Hepatocyte (in vitro differentiated cells): ENCODE data around the gene KRT7. TPM values are rescaled to one million over a fixed set of nuclear protein-coding genes. Genes with fewer than 3 reads are reported as not detected.

Experiments
- DNase-seq: peaks from one replicate; pipeline ENCODE4 v3.0.0-alpha.2; 2016; ENCODE audit warnings: low spot score
- H2AFZ ChIP-seq: fragments of 200-600 bp; sonication (generic); 2 replicates; pipeline ENCODE4 v1.6.0; 2016; ENCODE audit warnings: antibody characterized with exemption, mild to moderate bottlenecking
- H3K27ac ChIP-seq: fragments of 200-600 bp; sonication (generic); 2 replicates; pipeline ENCODE4 v1.5.1; 2016; ENCODE audit warnings: mild to moderate bottlenecking
- H3K27me3 ChIP-seq: fragments of 200-600 bp; sonication (generic); 2 replicates; pipeline ENCODE4 v1.6.1; 2016
- H3K36me3 ChIP-seq: fragments of 200-600 bp; sonication (generic); replicated peaks from 2 replicates; pipeline ENCODE4 v1.5.1; 2016; ENCODE audit warnings: low read depth; ENCODE audit not compliant: insufficient read depth
- H3K4me1 ChIP-seq: fragments of 200-600 bp; sonication (generic); 2 replicates; pipeline ENCODE4 v1.5.1; 2016; ENCODE audit warnings: mild to moderate bottlenecking, moderate library complexity; ENCODE audit not compliant: insufficient read depth
- H3K4me2 ChIP-seq: fragments of 200-600 bp; sonication (generic); 2 replicates; pipeline ENCODE4 v1.6.0; 2016
- H3K4me3 ChIP-seq: fragments of 200-600 bp; sonication (generic); 2 replicates; pipeline ENCODE4 v1.5.1; 2016; ENCODE audit warnings: mild to moderate bottlenecking
- H3K79me2 ChIP-seq: fragments of 200-600 bp; sonication (generic); 2 replicates; pipeline ENCODE4 v1.6.0; 2017; ENCODE audit warnings: mild to moderate bottlenecking
- H3K9me2 ChIP-seq: fragments of 200-600 bp; sonication (generic); replicated peaks from 2 replicates; pipeline ENCODE4 v1.6.0; 2017; ENCODE audit warnings: mild to moderate bottlenecking; ENCODE audit not compliant: insufficient read depth
- H3K9me3 ChIP-seq: fragments of 200-600 bp; sonication (generic); 2 replicates; pipeline ENCODE4 v1.5.1; 2016; ENCODE audit warnings: low read depth, mild to moderate bottlenecking
- H4K20me1 ChIP-seq: fragments of 200-600 bp; sonication (generic); 2 replicates; pipeline ENCODE4 v1.6.0; 2016; ENCODE audit warnings: mild to moderate bottlenecking; ENCODE audit not compliant: insufficient read depth, poor library complexity, severe bottlenecking
- EZH2 ChIP-seq: fragments of 200-600 bp; sonication (generic); IDR thresholded peaks from 2 replicates; pipeline ENCODE4 v1.6.1; 2016; ENCODE audit warnings: antibody characterized with exemption, mild to moderate bottlenecking, borderline replicate concordance
- EZH2phosphoT487 ChIP-seq: fragments of 200-600 bp; sonication (generic); IDR thresholded peaks from one replicate; pipeline ENCODE4 v1.6.1; 2018; ENCODE audit warnings: antibody characterized with exemption, mild to moderate bottlenecking, low read depth, moderate library complexity; ENCODE audit not compliant: unreplicated experiment, severe bottlenecking
- WGBS: methylation state at CpG from one replicate; pipeline ENCODE4 v1.1.6; 2016; ENCODE audit warnings: low lambda C conversion rate; ENCODE audit errors: missing lambda C conversion rate; 5-methylcytosine and 5-hydroxymethylcytosine counted together
- polyA plus RNA-seq: library from polyadenylated mRNA; unstranded; fragments of >200 nt; fragmentation: Nextera tagmentation; extraction: Ambion mirVana; gene quantifications from 2 replicates; pipeline ENCODE4 v1.2.1, GENCODE V29; 2016
- total RNA-seq: library from RNA; depleted of rRNA; stranded (reverse); fragments of >200 nt; gene quantifications from 2 replicates; pipeline ENCODE4 v1.2.3, GENCODE V29; 2014
- TF ChIP-seq, protein P1 (sequence below): fragments of 200-600 bp; sonication (generic); IDR thresholded peaks from 2 replicates; pipeline ENCODE4 v1.5.1; 2016; ENCODE audit warnings: antibody characterized with exemption, mild to moderate bottlenecking; ENCODE audit not compliant: poor library complexity

Gene KRT7
- total and polyA plus RNA-seq, 2 experiments from 2014 or later, result 27.1 to 33.3 TPM

DNA sequence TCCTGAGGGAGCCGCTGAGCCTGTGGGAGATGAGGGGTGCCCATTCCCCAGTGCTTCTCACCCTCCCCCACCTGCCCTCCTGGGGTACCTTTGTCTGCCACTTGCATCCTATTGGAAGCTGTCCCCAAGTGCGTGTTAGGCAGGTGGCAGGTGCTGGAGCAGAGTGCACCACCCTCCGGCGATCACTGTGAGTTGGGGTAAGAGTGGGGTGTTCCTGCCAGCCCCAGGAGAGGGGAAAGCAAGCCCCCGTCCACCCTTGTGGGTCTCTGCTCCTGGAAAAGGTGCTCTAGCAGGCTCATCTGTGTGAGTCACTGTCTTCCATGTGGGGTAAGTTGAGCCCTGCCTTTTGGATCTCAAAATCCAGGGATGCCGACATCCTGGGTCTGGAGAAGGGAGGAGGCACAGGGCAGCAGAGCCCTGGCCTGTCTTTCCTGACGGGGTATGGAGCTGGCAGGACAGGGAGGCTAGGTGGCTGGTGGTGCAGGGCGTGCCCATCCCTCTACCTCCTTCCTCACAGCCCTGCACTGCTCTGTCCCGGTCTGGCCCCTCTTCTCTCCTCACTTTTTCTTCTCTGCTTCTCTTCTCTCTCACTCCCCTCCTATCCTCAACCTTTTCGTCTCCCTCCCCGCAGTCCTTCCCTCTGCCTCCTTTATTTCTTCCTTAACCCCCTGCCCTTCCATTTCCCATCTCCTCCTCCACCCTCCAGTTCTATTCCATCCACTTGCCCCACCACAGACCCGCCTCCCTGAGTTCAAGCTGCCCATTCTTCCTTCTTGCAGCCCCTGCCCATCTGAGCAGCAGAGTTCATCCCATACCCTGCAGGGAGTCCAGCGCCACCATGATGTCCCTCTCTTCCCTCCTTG lies 20.1 kb upstream of the KRT7 start:
- no peaks in the 10 kb centered on the region for H3K27me3 ChIP-seq
- H4K20me1 ChIP-seq, result no peaks in the 10 kb centered on the region
- no peaks in the 10 kb centered on the region for H3K36me3 ChIP-seq
- no peak for DNase-seq
- H3K4me1 ChIP-seq, result peaks cover 8% of the 10 kb centered on the region
- WGBS, result 87% methylated on average over 13 of the region's 13 CpGs
- H3K27ac ChIP-seq, result no peak overlapping the region
- H3K4me3 ChIP-seq, result no peak overlapping the region
- no peak overlapping the region for H2AFZ ChIP-seq
- H3K9me2 ChIP-seq, result no peaks in the 10 kb centered on the region
- no peaks in the 10 kb centered on the region for H3K9me3 ChIP-seq
- no peak overlapping the region for H3K4me2 ChIP-seq
- TF ChIP-seq EZH2 (no peak), EZH2phosphoT487 (no peak)
- TF ChIP-seq, protein P1, sequence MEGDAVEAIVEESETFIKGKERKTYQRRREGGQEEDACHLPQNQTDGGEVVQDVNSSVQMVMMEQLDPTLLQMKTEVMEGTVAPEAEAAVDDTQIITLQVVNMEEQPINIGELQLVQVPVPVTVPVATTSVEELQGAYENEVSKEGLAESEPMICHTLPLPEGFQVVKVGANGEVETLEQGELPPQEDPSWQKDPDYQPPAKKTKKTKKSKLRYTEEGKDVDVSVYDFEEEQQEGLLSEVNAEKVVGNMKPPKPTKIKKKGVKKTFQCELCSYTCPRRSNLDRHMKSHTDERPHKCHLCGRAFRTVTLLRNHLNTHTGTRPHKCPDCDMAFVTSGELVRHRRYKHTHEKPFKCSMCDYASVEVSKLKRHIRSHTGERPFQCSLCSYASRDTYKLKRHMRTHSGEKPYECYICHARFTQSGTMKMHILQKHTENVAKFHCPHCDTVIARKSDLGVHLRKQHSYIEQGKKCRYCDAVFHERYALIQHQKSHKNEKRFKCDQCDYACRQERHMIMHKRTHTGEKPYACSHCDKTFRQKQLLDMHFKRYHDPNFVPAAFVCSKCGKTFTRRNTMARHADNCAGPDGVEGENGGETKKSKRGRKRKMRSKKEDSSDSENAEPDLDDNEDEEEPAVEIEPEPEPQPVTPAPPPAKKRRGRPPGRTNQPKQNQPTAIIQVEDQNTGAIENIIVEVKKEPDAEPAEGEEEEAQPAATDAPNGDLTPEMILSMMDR, result no peak
- no peaks in the 10 kb centered on the region for H3K79me2 ChIP-seq

- DNase-seq, result peak; percentile 89
- Histone ChIP-seq H3K27me3 (no peaks in the 10 kb centered on the region), H3K9me3 (no peaks in the 10 kb centered on the region), H3K9me2 (no peaks in the 10 kb centered on the region), H3K27ac (no peak overlapping the region), H3K4me3 (no peak overlapping the region), H2AFZ (no peak overlapping the region), H3K79me2 (no peaks in the 10 kb centered on the region), H3K4me2 (no peak overlapping the region), H3K4me1 (peaks cover 8% of the 10 kb centered on the region), H4K20me1 (no peaks in the 10 kb centered on the region), H3K36me3 (no peaks in the 10 kb centered on the region)
- WGBS, result 39% methylated on average over 13 of the region's 13 CpGs
- TF ChIP-seq, protein P1, result peak; percentile 87
- TF ChIP-seq EZH2phosphoT487, result no peak
Observed at GRCh38 chr12:52213564-52214420, 19.3 kb upstream of the KRT7 start.

GRCh38 chr12:52214421-52214802 lies 18.6 kb upstream of the KRT7 start:
- Histone ChIP-seq H3K9me3 (no peaks in the 10 kb centered on the region), H3K9me2 (no peaks in the 10 kb centered on the region), H2AFZ (no peak overlapping the region), H3K4me3 (no peak overlapping the region), H3K79me2 (no peaks in the 10 kb centered on the region), H3K27me3 (no peaks in the 10 kb centered on the region), H4K20me1 (no peaks in the 10 kb centered on the region), H3K36me3 (no peaks in the 10 kb centered on the region), H3K4me1 (peaks cover 8% of the 10 kb centered on the region), H3K4me2 (no peak overlapping the region), H3K27ac (no peak overlapping the region)
- no peak for DNase-seq
- WGBS, result 82% methylated on average over 3 of the region's 3 CpGs
- TF ChIP-seq EZH2phosphoT487, result no peak
- TF ChIP-seq EZH2, result no peak
- TF ChIP-seq, protein P1, result no peak
